ENCODE results near the gene PAK2. TPM values are rescaled to one million over a fixed set of nuclear protein-coding genes. Genes with fewer than 3 reads are reported as not detected.

Gene PAK2
- total and polyA plus RNA-seq, 9 of the 15 experiments (the other 6 are each of a cell fraction or from before 2014, with no cell fraction given): 13.2 to 72.4 (median 35.7) TPM

DNA sequence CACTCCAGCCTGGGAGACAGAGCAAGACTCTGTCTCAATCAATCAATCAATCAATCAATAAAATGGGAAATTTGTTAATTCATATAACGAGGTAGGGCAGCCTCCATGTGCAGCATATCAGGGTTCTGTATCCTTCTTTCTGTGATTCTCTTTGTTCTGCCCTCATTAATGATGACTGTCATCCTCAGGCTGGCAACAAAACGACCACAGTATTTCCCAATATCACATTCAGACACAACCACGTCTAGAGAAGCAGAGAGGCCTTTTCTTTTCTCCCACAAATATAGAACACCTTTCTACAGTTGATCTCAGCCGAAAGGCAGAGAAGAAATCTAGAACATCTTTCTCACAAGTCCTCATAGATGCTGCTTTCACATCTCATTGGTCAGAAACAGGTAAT, 38.9 kb upstream of the PAK2 start:
- H3K79me2 ChIP-seq (ENCODE audit: control insufficient read depth, insufficient read depth, low read length): no peaks in the 10 kb centered on the region
- H3K27me3 ChIP-seq (ENCODE audit: control insufficient read depth in 2 of 2, insufficient read depth in 2 of 2, low read length in 2 of 2): no peaks in the 10 kb centered on the region
- no peak for ATAC-seq
- CTCF ChIA-PET (ENCODE audit: low intra/inter-chr PET ratio): no interaction called here
- H3K9me1 ChIP-seq (ENCODE audit: control insufficient read depth, insufficient read depth, low read length): no peaks in the 10 kb centered on the region
- H3K4me2 ChIP-seq (ENCODE audit: insufficient read depth, low read length): no peak overlapping the region
- no peaks in the 10 kb centered on the region for H4K20me1 ChIP-seq (replicated peaks; ENCODE audit: control insufficient read depth, insufficient read depth, low read length)
- POLR2A ChIA-PET: interaction anchor here (0.7 kb wide), 1 partner anchor 206 kb away, joined by 3 read pairs; no protein-coding TSS in a partner anchor
- H2AFZ ChIP-seq (ENCODE audit: low read depth, low read length): no peak overlapping the region
- TF ChIP-seq LCOR (CRISPR knock-in tag; IDR thresholded peaks at IDR 0.05) (no peak), MTA2 (IDR thresholded peaks at IDR 0.05; ENCODE audit: low read depth) (no peak), EGR1 (conservative IDR thresholded peaks at IDR 0.05) (no peak)
- TF ChIP-seq, protein P1, sequence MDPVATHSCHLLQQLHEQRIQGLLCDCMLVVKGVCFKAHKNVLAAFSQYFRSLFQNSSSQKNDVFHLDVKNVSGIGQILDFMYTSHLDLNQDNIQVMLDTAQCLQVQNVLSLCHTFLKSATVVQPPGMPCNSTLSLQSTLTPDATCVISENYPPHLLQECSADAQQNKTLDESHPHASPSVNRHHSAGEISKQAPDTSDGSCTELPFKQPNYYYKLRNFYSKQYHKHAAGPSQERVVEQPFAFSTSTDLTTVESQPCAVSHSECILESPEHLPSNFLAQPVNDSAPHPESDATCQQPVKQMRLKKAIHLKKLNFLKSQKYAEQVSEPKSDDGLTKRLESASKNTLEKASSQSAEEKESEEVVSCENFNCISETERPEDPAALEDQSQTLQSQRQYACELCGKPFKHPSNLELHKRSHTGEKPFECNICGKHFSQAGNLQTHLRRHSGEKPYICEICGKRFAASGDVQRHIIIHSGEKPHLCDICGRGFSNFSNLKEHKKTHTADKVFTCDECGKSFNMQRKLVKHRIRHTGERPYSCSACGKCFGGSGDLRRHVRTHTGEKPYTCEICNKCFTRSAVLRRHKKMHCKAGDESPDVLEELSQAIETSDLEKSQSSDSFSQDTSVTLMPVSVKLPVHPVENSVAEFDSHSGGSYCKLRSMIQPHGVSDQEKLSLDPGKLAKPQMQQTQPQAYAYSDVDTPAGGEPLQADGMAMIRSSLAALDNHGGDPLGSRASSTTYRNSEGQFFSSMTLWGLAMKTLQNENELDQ (CRISPR knock-in tag; IDR thresholded peaks at IDR 0.05; ENCODE audit: borderline replicate concordance): no peak
- no peaks in the 10 kb centered on the region for H3K9me3 ChIP-seq (replicated peaks; ENCODE audit: control insufficient read depth, insufficient read depth, low read depth, low read length)
- intact Hi-C loops (cut with micrococcal nuclease): no loop called here
- H3K4me3 ChIP-seq: no peak overlapping the region
- WGBS (ENCODE audit: insufficient coverage, low coverage, missing lambda C conversion rate): 23% methylated on average over 4 of the region's 4 CpGs
- H3K27ac ChIP-seq (ENCODE audit: extremely low read depth, low read depth, low read length): no peak overlapping the region
- DNase-seq (ENCODE audit: extremely low read depth in 1 of 4, low spot score in 3 of 4): no peak
- in situ Hi-C loops (cut with MboI): no loop called here
- no TSS peak for BruUV-seq (replicated peaks)
- H3K36me3 ChIP-seq (ENCODE audit: control insufficient read depth, insufficient read depth, low read length): no peaks in the 10 kb centered on the region
- H3K4me1 ChIP-seq (replicated peaks in 1 of 2; ENCODE audit: control insufficient read depth in 2 of 2, insufficient read depth in 2 of 2, low read length in 2 of 2): no peaks in the 10 kb centered on the region
- H3K9ac ChIP-seq (ENCODE audit: insufficient read depth in 1 of 2, low read depth in 2 of 2, low read length in 2 of 2): no peak overlapping the region
- FAIRE-seq: no peak
